Esophagus muscularis mucosa (tissue), 4 donors: ENCODE results near the gene PRKAG2.

Experiments
- EP300 ChIP-seq: sonication (generic); formaldehyde crosslinking; IDR thresholded peaks from one replicate; pipeline ENCODE4 v1.6.1; 2017; ENCODE audit warnings: antibody characterized with exemption
- POLR2A ChIP-seq: fragments of 450-650 bp; IDR thresholded peaks from one replicate; pipeline ENCODE4 v1.6.1; 2017; ENCODE audit warnings: antibody characterized with exemption, moderate library complexity, mild to moderate bottlenecking, low read depth
- POLR2AphosphoS5 ChIP-seq, 2 donors: sonication (generic); formaldehyde crosslinking; IDR thresholded peaks; one replicate each; pipeline ENCODE4 v1.6.1; 2017; ENCODE audit warnings: antibody characterized with exemption in 2 of 2
- TF ChIP-seq, protein P1 (sequence below), 3 experiments: fragments of 200-600 bp in 2 of 3; fragments of 450-650 bp in 1 of 3; sonication (generic) in 2 of 3; IDR thresholded peaks; one replicate each; pipeline ENCODE4 v1.5.1; 2017 to 2019; ENCODE audit warnings: antibody characterized with exemption in 3 of 3, mild to moderate bottlenecking in 2 of 3, moderate library complexity in 1 of 3

DNA sequence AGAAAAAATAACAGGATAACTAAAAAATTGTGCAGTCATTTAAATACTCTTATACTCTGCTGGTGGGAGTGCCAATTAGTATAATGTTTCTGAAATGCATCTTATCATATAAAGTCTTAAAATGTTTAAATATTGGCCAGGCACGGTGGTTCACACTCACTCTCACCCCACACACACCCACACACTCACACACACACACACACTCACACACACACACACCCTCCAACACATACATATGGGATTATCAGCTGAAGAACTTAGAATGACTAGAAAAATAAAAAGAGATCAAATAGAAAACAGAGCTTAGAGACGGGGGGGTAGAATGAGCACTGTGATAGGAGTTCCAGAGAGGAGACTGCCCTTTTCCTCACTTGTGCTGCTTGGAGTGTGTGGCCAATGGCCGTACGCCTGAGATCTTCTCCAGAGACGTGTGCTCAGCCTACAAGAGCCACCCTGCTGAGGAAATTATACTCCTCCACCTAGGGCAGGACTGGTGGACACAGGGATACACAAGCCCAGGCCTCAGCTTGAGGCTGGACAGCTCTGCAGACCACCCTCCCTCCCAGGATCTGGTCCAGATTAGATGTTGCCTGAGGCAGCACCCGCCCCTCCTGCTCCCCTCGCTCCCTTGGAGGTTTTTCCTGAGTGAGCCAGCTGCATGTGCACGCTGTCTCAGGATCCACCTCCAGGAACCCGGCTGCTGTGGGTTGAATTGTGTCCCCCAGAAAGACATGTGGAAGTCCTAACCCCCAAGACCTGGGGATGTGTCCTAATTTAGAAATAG lies 26.5 kb upstream of the PRKAG2 start:
- TF ChIP-seq, protein P1, sequence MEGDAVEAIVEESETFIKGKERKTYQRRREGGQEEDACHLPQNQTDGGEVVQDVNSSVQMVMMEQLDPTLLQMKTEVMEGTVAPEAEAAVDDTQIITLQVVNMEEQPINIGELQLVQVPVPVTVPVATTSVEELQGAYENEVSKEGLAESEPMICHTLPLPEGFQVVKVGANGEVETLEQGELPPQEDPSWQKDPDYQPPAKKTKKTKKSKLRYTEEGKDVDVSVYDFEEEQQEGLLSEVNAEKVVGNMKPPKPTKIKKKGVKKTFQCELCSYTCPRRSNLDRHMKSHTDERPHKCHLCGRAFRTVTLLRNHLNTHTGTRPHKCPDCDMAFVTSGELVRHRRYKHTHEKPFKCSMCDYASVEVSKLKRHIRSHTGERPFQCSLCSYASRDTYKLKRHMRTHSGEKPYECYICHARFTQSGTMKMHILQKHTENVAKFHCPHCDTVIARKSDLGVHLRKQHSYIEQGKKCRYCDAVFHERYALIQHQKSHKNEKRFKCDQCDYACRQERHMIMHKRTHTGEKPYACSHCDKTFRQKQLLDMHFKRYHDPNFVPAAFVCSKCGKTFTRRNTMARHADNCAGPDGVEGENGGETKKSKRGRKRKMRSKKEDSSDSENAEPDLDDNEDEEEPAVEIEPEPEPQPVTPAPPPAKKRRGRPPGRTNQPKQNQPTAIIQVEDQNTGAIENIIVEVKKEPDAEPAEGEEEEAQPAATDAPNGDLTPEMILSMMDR (IDR thresholded peaks at IDR 0.05) = no peak
- TF ChIP-seq POLR2AphosphoS5 (IDR thresholded peaks at IDR 0.05) (no peak), POLR2A (no peak), EP300 (no peak)
